GM23338 (cell line): ENCODE results near the gene PARD3. TPM values are rescaled to one million over a fixed set of nuclear protein-coding genes. Genes with fewer than 3 reads are reported as not detected.

Experiments used
- ATAC-seq: fragments of 200-7000 bp; cut with Tn5 transposase; 3 replicates; pipeline ENCODE4 v1.9.1; 2020
- DNase-seq: peaks from one replicate; pipeline ENCODE4 v3.0.0-alpha.2; 2015; ENCODE audit warnings: low spot score
- H2AFZ ChIP-seq: fragments of 200-600 bp; sonication (generic); 2 replicates; pipeline ENCODE4 v1.8.0; 2016; ENCODE audit warnings: antibody characterized with exemption, mild to moderate bottlenecking, moderate library complexity
- H3F3A ChIP-seq: fragments of 200-600 bp; sonication (generic); replicated peaks from 2 replicates; pipeline ENCODE4 v1.8.0; 2017; ENCODE audit warnings: antibody characterized with exemption, mixed run types, low read depth
- H3K27ac ChIP-seq: fragments of 200-600 bp; sonication (generic); 2 replicates; pipeline ENCODE4 v1.6.1; 2016; ENCODE audit warnings: low read depth
- H3K27me3 ChIP-seq: fragments of 200-600 bp; sonication (generic); 2 replicates; pipeline ENCODE4 v1.8.0; 2016; ENCODE audit warnings: mild to moderate bottlenecking, mixed run types, moderate library complexity; ENCODE audit not compliant: insufficient read depth
- H3K36me3 ChIP-seq: fragments of 200-600 bp; sonication (generic); 2 replicates; pipeline ENCODE4 v1.8.0; 2016; ENCODE audit warnings: mild to moderate bottlenecking; ENCODE audit not compliant: insufficient read depth
- H3K4me1 ChIP-seq: fragments of 200-600 bp; sonication (generic); 2 replicates; pipeline ENCODE4 v1.8.0; 2016; ENCODE audit warnings: mild to moderate bottlenecking, moderate library complexity; ENCODE audit not compliant: insufficient read depth
- H3K4me2 ChIP-seq: fragments of 200-600 bp; sonication (generic); 2 replicates; pipeline ENCODE4 v1.7.1; 2017; ENCODE audit warnings: mixed run types
- H3K4me3 ChIP-seq: fragments of 200-600 bp; sonication (generic); 2 replicates; pipeline ENCODE4 v1.6.1; 2016; ENCODE audit warnings: mixed run types
- H3K79me2 ChIP-seq: fragments of 200-600 bp; sonication (generic); replicated peaks from 2 replicates; pipeline ENCODE4 v1.8.0; 2017; ENCODE audit warnings: mild to moderate bottlenecking; ENCODE audit not compliant: insufficient read depth
- H3K9me2 ChIP-seq: fragments of 200-600 bp; sonication (generic); 2 replicates; pipeline ENCODE4 v1.8.0; 2017; ENCODE audit not compliant: insufficient read depth
- H4K20me1 ChIP-seq: fragments of 200-600 bp; sonication (generic); replicated peaks from 2 replicates; pipeline ENCODE4 v1.8.0; 2017; ENCODE audit warnings: mild to moderate bottlenecking; ENCODE audit not compliant: insufficient read depth
- H3K27ac Mint-ChIP-seq: 2 replicates; pipeline ENCODE4 v1.8.0; 2020; ENCODE audit warnings: inconsistent platforms, mild to moderate bottlenecking, moderate library complexity, mixed read lengths
- H3K27me3 Mint-ChIP-seq: 3 replicates; pipeline ENCODE4 v1.8.0; 2022; ENCODE audit warnings: low read depth, mild to moderate bottlenecking, moderate library complexity, mixed read lengths, inconsistent platforms; ENCODE audit not compliant: insufficient read depth, poor library complexity
- H3K36me3 Mint-ChIP-seq: 3 replicates; pipeline ENCODE4 v1.8.0; 2021; ENCODE audit warnings: low read depth, mild to moderate bottlenecking, inconsistent platforms, moderate library complexity, mixed read lengths
- H3K4me1 Mint-ChIP-seq: 3 replicates; pipeline ENCODE4 v1.8.0; 2020; ENCODE audit warnings: mild to moderate bottlenecking, inconsistent platforms, mixed read lengths
- H3K4me3 Mint-ChIP-seq: 3 replicates; pipeline ENCODE4 v1.8.0; 2021; ENCODE audit warnings: moderate library complexity, mild to moderate bottlenecking, inconsistent platforms, mixed read lengths
- H3K9me3 Mint-ChIP-seq: 3 replicates; pipeline ENCODE4 v1.8.0; 2020; ENCODE audit warnings: moderate library complexity, mild to moderate bottlenecking, inconsistent platforms, mixed read lengths
- CREB1 ChIP-seq: fragments of 250-450 bp; sonication (Bioruptor Pico); IDR thresholded peaks from 2 replicates; pipeline ENCODE4 v1.5.0; 2020; ENCODE audit warnings: low read depth, mild to moderate bottlenecking, moderate library complexity
- EZH2phosphoT487 ChIP-seq: fragments of 200-600 bp; sonication (generic); IDR thresholded peaks from one replicate; pipeline ENCODE4 v1.8.1; 2018; ENCODE audit warnings: antibody characterized with exemption; ENCODE audit not compliant: unreplicated experiment
- JUNB ChIP-seq: IDR thresholded peaks from one replicate; pipeline ENCODE4 v1.6.1; 2016; ENCODE audit warnings: antibody characterized with exemption; ENCODE audit not compliant: unreplicated experiment
- NANOG ChIP-seq: IDR thresholded peaks from 2 replicates; pipeline ENCODE4 v1.6.1; 2016; ENCODE audit warnings: antibody characterized with exemption, borderline replicate concordance
- POLR2AphosphoS5 ChIP-seq: IDR thresholded peaks from 2 replicates; pipeline ENCODE4 v1.6.1; 2016; ENCODE audit warnings: antibody characterized with exemption, low read depth
- STAT1 ChIP-seq: IDR thresholded peaks from one replicate; pipeline ENCODE4 v1.6.1; 2016; ENCODE audit warnings: antibody characterized with exemption; ENCODE audit not compliant: unreplicated experiment
- ZNF114 ChIP-seq: fragments of 250-450 bp; sonication (Bioruptor Pico); IDR thresholded peaks from 2 replicates; pipeline ENCODE4 v1.5.0; 2020; ENCODE audit warnings: mild to moderate bottlenecking, moderate library complexity
- ZNF331 ChIP-seq: fragments of 250-450 bp; sonication (Bioruptor Pico); IDR thresholded peaks from 2 replicates; pipeline ENCODE4 v1.5.0; 2020; ENCODE audit warnings: low read depth, mild to moderate bottlenecking, moderate library complexity
- polyA plus RNA-seq: library from polyadenylated mRNA; unstranded; fragments of >200 nt; fragmentation: Nextera tagmentation; extraction: Ambion mirVana; gene quantifications from 2 replicates; pipeline ENCODE4 v1.2.1, GENCODE V29; 2016
- total RNA-seq: library from RNA; depleted of rRNA; stranded (reverse); fragments of >200 nt; shearing (Covaris generic); gene quantifications from 2 replicates; pipeline ENCODE4 v1.2.3, GENCODE V29; 2014
- TF ChIP-seq, protein P1 (sequence below), 2 experiments: fragments of 200-600 bp in 1 of 2; sonication (generic) in 1 of 2; conservative IDR thresholded peaks; 2 replicates each; pipeline versions ENCODE4 v1.5.1 to v1.6.1; 2016 to 2017; ENCODE audit warnings: antibody characterized with exemption in 2 of 2, low read depth in 2 of 2, mild to moderate bottlenecking in 2 of 2, moderate library complexity in 1 of 2
- TF ChIP-seq, protein P2 (sequence below): IDR thresholded peaks from 2 replicates; pipeline ENCODE4 v1.6.1; 2016; ENCODE audit warnings: antibody characterized with exemption
- TF ChIP-seq, protein P3 (sequence below): IDR thresholded peaks from one replicate; pipeline ENCODE4 v1.6.1; 2018; ENCODE audit warnings: antibody characterized with exemption; ENCODE audit not compliant: unreplicated experiment

Gene PARD3
- total and polyA plus RNA-seq, 2 experiments from 2014 or later: 30.2 to 51.4 TPM

DNA sequence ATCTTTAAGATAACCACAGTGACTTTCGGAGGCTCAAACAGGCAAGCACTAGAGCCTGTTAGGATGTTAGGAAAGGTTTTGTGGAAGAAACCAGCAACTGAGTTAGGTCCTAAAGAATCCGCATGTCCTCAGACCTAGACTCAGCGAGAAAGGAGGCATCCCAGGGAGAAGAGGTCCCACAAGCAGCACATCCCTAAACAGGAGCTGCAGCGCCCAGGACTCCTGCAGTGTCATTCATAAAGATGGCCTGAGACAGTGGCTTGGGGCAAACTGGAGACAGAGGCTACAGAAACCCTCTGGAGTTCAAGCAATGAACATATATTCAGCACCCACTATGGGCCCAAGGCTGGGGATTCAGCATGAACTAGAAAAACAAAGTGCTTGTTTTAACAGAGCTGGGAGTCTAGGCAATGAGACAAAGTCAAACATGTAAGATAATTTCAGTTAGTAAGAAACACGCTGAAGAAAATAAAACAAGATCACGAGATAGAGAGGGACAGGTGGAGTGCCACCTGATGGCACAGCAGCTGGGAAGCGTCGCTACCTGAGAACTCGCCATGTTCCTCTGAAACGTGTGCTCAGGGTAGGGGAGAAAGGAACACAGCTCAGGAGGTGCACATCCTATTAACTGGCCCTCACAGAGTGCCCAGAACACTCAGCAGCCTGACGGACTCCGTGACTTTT is 48.1 kb downstream of the PARD3 start:
- Mint-ChIP-seq H3K4me1 (peaks cover 56% of the 10 kb centered on the region), H3K27ac (peak overlapping the region; percentile 50), H3K27me3 (peaks cover 11% of the 10 kb centered on the region), H3K4me3 (no peak overlapping the region), H3K36me3 (no peaks in the 10 kb centered on the region), H3K9me3 (no peaks in the 10 kb centered on the region)
- Histone ChIP-seq H4K20me1 (peaks cover 51% of the 10 kb centered on the region), H3K4me2 (peak overlapping the region; percentile 38), H3K4me3 (peak overlapping the region; percentile 11; the same call in 1 of the 2 replicates), H3K9me2 (no peaks in the 10 kb centered on the region), H3K4me1 (peaks cover 69% of the 10 kb centered on the region), H3K27me3 (no peaks in the 10 kb centered on the region), H3K36me3 (no peaks in the 10 kb centered on the region; the same call in 1 of the 2 replicates), H3K27ac (peak overlapping the region; percentile 68; the same call in 1 of the 2 replicates), H3F3A (no peaks in the 10 kb centered on the region; the same call in 1 of the 2 replicates), H2AFZ (no peak overlapping the region), H3K79me2 (peaks cover 98% of the 10 kb centered on the region)
- ATAC-seq (peak; percentile 73), DNase-seq (peak; percentile 44)
- TF ChIP-seq ZNF114 (CRISPR knock-in tag): no peak
- TF ChIP-seq, protein P1, sequence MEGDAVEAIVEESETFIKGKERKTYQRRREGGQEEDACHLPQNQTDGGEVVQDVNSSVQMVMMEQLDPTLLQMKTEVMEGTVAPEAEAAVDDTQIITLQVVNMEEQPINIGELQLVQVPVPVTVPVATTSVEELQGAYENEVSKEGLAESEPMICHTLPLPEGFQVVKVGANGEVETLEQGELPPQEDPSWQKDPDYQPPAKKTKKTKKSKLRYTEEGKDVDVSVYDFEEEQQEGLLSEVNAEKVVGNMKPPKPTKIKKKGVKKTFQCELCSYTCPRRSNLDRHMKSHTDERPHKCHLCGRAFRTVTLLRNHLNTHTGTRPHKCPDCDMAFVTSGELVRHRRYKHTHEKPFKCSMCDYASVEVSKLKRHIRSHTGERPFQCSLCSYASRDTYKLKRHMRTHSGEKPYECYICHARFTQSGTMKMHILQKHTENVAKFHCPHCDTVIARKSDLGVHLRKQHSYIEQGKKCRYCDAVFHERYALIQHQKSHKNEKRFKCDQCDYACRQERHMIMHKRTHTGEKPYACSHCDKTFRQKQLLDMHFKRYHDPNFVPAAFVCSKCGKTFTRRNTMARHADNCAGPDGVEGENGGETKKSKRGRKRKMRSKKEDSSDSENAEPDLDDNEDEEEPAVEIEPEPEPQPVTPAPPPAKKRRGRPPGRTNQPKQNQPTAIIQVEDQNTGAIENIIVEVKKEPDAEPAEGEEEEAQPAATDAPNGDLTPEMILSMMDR (conservative IDR thresholded peaks at IDR 0.05; ENCODE audit: low read depth in 2 of 2): no peak
- no peak for TF ChIP-seq JUNB
- no peak for TF ChIP-seq STAT1
- TF ChIP-seq POLR2AphosphoS5: no peak
- TF ChIP-seq, protein P2, sequence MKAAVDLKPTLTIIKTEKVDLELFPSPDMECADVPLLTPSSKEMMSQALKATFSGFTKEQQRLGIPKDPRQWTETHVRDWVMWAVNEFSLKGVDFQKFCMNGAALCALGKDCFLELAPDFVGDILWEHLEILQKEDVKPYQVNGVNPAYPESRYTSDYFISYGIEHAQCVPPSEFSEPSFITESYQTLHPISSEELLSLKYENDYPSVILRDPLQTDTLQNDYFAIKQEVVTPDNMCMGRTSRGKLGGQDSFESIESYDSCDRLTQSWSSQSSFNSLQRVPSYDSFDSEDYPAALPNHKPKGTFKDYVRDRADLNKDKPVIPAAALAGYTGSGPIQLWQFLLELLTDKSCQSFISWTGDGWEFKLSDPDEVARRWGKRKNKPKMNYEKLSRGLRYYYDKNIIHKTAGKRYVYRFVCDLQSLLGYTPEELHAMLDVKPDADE: no peak
- TF ChIP-seq CREB1 (CRISPR knock-in tag): no peak
- TF ChIP-seq NANOG: no peak
- TF ChIP-seq, protein P3, sequence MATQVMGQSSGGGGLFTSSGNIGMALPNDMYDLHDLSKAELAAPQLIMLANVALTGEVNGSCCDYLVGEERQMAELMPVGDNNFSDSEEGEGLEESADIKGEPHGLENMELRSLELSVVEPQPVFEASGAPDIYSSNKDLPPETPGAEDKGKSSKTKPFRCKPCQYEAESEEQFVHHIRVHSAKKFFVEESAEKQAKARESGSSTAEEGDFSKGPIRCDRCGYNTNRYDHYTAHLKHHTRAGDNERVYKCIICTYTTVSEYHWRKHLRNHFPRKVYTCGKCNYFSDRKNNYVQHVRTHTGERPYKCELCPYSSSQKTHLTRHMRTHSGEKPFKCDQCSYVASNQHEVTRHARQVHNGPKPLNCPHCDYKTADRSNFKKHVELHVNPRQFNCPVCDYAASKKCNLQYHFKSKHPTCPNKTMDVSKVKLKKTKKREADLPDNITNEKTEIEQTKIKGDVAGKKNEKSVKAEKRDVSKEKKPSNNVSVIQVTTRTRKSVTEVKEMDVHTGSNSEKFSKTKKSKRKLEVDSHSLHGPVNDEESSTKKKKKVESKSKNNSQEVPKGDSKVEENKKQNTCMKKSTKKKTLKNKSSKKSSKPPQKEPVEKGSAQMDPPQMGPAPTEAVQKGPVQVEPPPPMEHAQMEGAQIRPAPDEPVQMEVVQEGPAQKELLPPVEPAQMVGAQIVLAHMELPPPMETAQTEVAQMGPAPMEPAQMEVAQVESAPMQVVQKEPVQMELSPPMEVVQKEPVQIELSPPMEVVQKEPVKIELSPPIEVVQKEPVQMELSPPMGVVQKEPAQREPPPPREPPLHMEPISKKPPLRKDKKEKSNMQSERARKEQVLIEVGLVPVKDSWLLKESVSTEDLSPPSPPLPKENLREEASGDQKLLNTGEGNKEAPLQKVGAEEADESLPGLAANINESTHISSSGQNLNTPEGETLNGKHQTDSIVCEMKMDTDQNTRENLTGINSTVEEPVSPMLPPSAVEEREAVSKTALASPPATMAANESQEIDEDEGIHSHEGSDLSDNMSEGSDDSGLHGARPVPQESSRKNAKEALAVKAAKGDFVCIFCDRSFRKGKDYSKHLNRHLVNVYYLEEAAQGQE: no peak
- no peak for TF ChIP-seq EZH2phosphoT487
- no peak for TF ChIP-seq ZNF331
